Renal cortical epithelial cell (primary cell): ENCODE results near the gene MGAT5B. TPM values are rescaled to one million over a fixed set of nuclear protein-coding genes. Genes with fewer than 3 reads are reported as not detected.

Experiments used
- total RNA-seq: library from RNA; depleted of rRNA; stranded (reverse); fragments of >200 nt; gene quantifications from 2 replicates; pipeline ENCODE4 v1.2.3, GENCODE V29; 2014

Gene MGAT5B
- total RNA-seq, 1 donor from 2014 or later: 0.40 TPM

Other genes starting within 250 kb of the MGAT5B start
- 0.52 TPM in 1 of 2 replicates, not detected in the other for gene ST6GALNAC1, start 224.6 kb upstream of the MGAT5B start, total RNA-seq
- gene MXRA7, start 157.4 kb upstream of the MGAT5B start, total RNA-seq: 152 and 286 TPM in 2 replicates
- gene JMJD6, start 141.8 kb upstream of the MGAT5B start, total RNA-seq: 18.2 and 18.4 TPM in 2 replicates
- 27.0 and 31.6 TPM in 2 replicates for gene METTL23, start 141.6 kb upstream of the MGAT5B start, total RNA-seq
- gene SRSF2, start 131.1 kb upstream of the MGAT5B start, total RNA-seq: 121 and 147 TPM in 2 replicates
- gene MFSD11, start 130.3 kb upstream of the MGAT5B start, total RNA-seq: 21.1 and 23.1 TPM in 2 replicates